ENCODE measurements around the gene SCYL2.

Gene SCYL2

DNA sequence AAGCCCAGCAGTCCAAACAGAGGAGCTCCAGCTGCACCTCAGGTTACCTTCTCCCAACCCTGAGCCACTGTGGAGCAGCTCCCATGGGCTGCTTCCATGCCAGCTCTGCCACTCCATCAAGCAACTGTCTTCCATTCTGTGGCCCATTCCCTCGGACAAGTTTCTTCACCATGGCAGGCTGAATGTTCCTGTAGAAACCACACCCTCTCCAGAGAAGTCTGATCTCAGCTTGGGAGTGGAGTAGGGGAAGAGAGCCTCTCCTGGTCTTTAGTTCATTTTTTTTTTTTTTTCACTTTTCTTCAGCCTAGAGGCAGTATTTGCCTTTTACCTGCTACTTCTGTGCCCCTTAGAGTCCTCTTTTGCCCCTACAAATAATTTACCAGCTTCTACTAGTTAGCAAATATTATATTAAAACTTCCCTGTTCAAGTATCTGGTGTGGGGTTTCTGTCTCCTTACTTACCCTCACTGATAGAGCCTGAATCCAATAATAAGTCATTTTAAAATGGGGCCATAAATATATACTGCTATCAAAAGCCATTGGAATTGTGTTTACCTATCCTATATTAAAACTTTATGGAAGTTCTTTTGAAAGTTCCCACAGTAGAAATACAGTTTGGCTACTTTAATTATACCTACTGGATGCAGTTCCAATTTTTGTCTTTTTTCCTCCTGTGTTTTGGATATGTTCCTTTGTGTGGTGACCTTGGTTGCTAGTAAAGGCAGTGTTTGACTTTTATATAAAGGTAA, 78.2 kb downstream of the SCYL2 start:
- H3K4me3 ChIP-seq (ENCODE audit: low read depth, low read length): no peak overlapping the region
- peaks cover 9% of the 10 kb centered on the region for H3K4me1 ChIP-seq (ENCODE audit: control insufficient read depth, insufficient read depth, low read length)
- no peak overlapping the region for H3K27ac ChIP-seq (ENCODE audit: low read depth, low read length)
- no peaks in the 10 kb centered on the region for H3K9me3 ChIP-seq (ENCODE audit: control insufficient read depth, insufficient read depth, low read length)
- no peaks in the 10 kb centered on the region for H3K36me3 ChIP-seq (ENCODE audit: control insufficient read depth, insufficient read depth, low read length)
- no peaks in the 10 kb centered on the region for H3K27me3 ChIP-seq (ENCODE audit: control insufficient read depth, insufficient read depth, low read length)
- H3K9ac ChIP-seq (ENCODE audit: low read depth, low read length): no peak overlapping the region

GRCh38 chr12:100346660-100347059, 79.7 kb downstream of the SCYL2 start:
- Histone ChIP-seq H3K9ac (ENCODE audit: low read depth, low read length) (no peak overlapping the region), H3K27ac (ENCODE audit: low read depth, low read length) (no peak overlapping the region), H3K4me3 (ENCODE audit: low read depth, low read length) (no peak overlapping the region), H3K36me3 (ENCODE audit: control insufficient read depth, insufficient read depth, low read length) (no peaks in the 10 kb centered on the region), H3K9me3 (ENCODE audit: control insufficient read depth, insufficient read depth, low read length) (no peaks in the 10 kb centered on the region), H3K27me3 (ENCODE audit: control insufficient read depth, insufficient read depth, low read length) (no peaks in the 10 kb centered on the region), H3K4me1 (ENCODE audit: control insufficient read depth, insufficient read depth, low read length) (no peaks in the 10 kb centered on the region)

DNA sequence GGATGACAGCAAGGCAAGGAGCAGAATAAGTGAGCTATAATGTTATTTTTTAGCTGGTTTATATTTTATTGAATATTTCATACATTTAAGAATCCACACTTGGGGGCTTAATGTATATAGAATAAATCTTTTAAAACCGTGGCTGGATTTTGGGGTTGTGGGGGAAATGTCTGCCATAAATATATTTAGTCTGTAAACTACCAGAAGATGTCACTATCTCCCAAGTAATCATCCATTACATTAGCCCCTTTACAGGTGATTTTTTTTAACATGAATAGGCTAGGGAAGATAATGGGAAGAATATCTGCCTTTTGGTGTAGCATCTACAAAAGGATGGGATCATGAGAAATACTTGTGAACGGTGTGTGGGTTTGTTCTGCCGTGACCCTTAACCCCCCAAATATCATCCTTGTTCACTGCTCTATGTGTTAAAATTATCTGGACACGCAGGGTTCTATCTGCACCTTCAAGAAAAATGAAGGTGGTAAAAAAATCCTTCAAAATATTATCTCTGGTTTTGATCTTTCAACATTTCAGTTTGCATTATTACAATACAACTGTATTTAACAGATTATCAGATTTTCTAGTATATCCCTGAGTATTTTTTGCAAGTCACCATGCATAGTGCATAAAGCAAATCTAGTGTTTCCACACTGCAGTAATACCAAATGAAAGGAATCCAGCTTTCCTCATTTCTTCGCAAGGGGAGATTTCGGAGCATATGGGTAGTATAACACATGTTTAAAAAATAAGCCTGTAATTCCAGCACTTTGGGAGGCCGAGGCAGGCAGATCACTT, 81.9 kb downstream of the SCYL2 start:
- Histone ChIP-seq H3K4me3 (ENCODE audit: low read depth, low read length) (no peak overlapping the region), H3K9ac (ENCODE audit: low read depth, low read length) (no peak overlapping the region), H3K4me1 (ENCODE audit: control insufficient read depth, insufficient read depth, low read length) (no peaks in the 10 kb centered on the region), H3K27ac (ENCODE audit: low read depth, low read length) (no peak overlapping the region), H3K27me3 (ENCODE audit: control insufficient read depth, insufficient read depth, low read length) (no peaks in the 10 kb centered on the region), H3K36me3 (ENCODE audit: control insufficient read depth, insufficient read depth, low read length) (no peaks in the 10 kb centered on the region), H3K9me3 (ENCODE audit: control insufficient read depth, insufficient read depth, low read length) (no peaks in the 10 kb centered on the region)

DNA sequence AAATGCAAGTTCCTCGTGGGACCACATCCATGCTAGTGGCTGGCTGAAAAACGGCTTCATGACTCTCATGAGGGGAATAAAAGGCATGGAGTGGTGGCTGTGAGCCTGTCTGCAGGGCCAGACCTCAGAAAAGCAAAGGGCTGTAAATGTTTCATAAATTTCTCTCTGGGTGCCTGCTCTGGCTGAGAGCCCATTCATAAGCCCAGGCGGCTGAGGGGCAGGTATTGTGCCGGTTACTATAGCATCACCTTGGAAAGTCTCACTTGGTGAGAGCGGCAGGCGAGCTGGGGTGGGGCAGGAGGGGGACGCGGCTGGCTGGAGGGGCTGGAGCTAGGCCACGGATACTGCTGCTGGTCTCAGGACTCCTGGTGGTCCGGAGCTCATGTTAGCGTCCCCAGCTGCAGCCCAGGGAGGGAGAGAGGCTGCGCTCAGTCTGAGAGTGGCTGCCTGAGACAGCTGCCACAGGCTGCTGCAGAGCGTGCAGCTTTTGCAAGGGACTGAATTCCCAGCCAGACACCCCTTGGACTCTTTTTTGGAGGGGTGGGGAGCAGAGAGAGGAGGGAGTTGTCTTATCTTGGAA, 89.8 kb downstream of the SCYL2 start, which contains the start of gene SLC17A8:
TSS of gene SLC17A8 (plus strand) at position 431 of the 580 bp plus-strand sequence. CDS start 318 bp downstream, outside the sequence.
- Histone ChIP-seq H3K4me3 (ENCODE audit: low read depth, low read length) (no peak within 1 kb of the TSS), H3K27me3 (ENCODE audit: control insufficient read depth, insufficient read depth, low read length) (no peaks in the 10 kb centered on the region), H3K36me3 (ENCODE audit: control insufficient read depth, insufficient read depth, low read length) (no peaks in the 10 kb centered on the region), H3K9ac (ENCODE audit: low read depth, low read length) (no peak within 1 kb of the TSS), H3K4me1 (ENCODE audit: control insufficient read depth, insufficient read depth, low read length) (peaks cover 15% of the 10 kb centered on the region), H3K9me3 (ENCODE audit: control insufficient read depth, insufficient read depth, low read length) (no peaks in the 10 kb centered on the region), H3K27ac (ENCODE audit: low read depth, low read length) (no peak within 1 kb of the TSS)

- no peak overlapping the region for H3K9ac ChIP-seq (ENCODE audit: low read depth, low read length)
- no peak overlapping the region for H3K4me3 ChIP-seq (ENCODE audit: low read depth, low read length)
- no peaks in the 10 kb centered on the region for H3K9me3 ChIP-seq (ENCODE audit: control insufficient read depth, insufficient read depth, low read length)
- H3K27me3 ChIP-seq (ENCODE audit: control insufficient read depth, insufficient read depth, low read length): no peaks in the 10 kb centered on the region
- no peaks in the 10 kb centered on the region for H3K36me3 ChIP-seq (ENCODE audit: control insufficient read depth, insufficient read depth, low read length)
- peaks cover 15% of the 10 kb centered on the region for H3K4me1 ChIP-seq (ENCODE audit: control insufficient read depth, insufficient read depth, low read length)
- H3K27ac ChIP-seq (ENCODE audit: low read depth, low read length): no peak overlapping the region
These were observed 92.3 kb downstream of the SCYL2 start for GRCh38 chr12:100359248-100359647.

- no peaks in the 10 kb centered on the region for H3K27me3 ChIP-seq (ENCODE audit: control insufficient read depth, insufficient read depth, low read length)
- H3K9ac ChIP-seq (ENCODE audit: low read depth, low read length): no peak overlapping the region
- no peak overlapping the region for H3K27ac ChIP-seq (ENCODE audit: low read depth, low read length)
- no peaks in the 10 kb centered on the region for H3K9me3 ChIP-seq (ENCODE audit: control insufficient read depth, insufficient read depth, low read length)
- H3K4me1 ChIP-seq (ENCODE audit: control insufficient read depth, insufficient read depth, low read length): peaks cover 15% of the 10 kb centered on the region
- H3K36me3 ChIP-seq (ENCODE audit: control insufficient read depth, insufficient read depth, low read length): no peaks in the 10 kb centered on the region
- no peak overlapping the region for H3K4me3 ChIP-seq (ENCODE audit: low read depth, low read length)
These were observed 92.8 kb downstream of the SCYL2 start for GRCh38 chr12:100359822-100360221.

DNA sequence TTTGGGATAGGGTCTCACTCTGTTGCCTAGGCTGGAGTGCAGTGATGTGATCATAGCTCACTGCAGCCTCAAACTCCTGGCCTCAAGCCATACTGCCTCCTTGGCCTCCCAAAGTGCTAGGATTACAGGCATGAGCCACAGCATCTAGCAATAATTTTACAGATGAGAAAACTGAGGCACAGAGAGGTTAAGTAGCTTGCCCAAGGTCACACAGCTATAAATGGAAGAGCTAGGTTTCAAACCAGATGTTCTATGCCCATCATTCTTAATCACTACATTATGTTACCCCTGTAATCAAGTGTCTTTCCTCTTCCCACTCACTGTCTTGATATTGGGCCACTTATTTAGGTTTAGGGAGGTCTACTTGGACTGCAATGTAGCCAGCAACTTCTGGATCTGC, 93.5 kb downstream of the SCYL2 start:
- Histone ChIP-seq H3K36me3 (ENCODE audit: control insufficient read depth, insufficient read depth, low read length) (no peaks in the 10 kb centered on the region), H3K9ac (ENCODE audit: low read depth, low read length) (no peak overlapping the region), H3K4me1 (ENCODE audit: control insufficient read depth, insufficient read depth, low read length) (peaks cover 12% of the 10 kb centered on the region), H3K9me3 (ENCODE audit: control insufficient read depth, insufficient read depth, low read length) (no peaks in the 10 kb centered on the region), H3K27ac (ENCODE audit: low read depth, low read length) (no peak overlapping the region), H3K4me3 (ENCODE audit: low read depth, low read length) (no peak overlapping the region), H3K27me3 (ENCODE audit: control insufficient read depth, insufficient read depth, low read length) (no peaks in the 10 kb centered on the region)

- Histone ChIP-seq H3K4me1 (ENCODE audit: control insufficient read depth, insufficient read depth, low read length) (no peaks in the 10 kb centered on the region; the same call in 1 of the 2 replicates), H3K9ac (ENCODE audit: low read depth, low read length) (no peak overlapping the region), H3K27me3 (ENCODE audit: control insufficient read depth, insufficient read depth, low read length) (no peaks in the 10 kb centered on the region), H3K4me3 (ENCODE audit: low read depth, low read length) (no peak overlapping the region), H3K9me3 (ENCODE audit: control insufficient read depth, insufficient read depth, low read length) (peaks cover 1% of the 10 kb centered on the region; the same call in 1 of the 2 replicates), H3K36me3 (ENCODE audit: control insufficient read depth, insufficient read depth, low read length) (no peaks in the 10 kb centered on the region), H3K27ac (ENCODE audit: low read depth, low read length) (no peak overlapping the region)
These were observed 97.3 kb downstream of the SCYL2 start for GRCh38 chr12:100364324-100364723.

DNA sequence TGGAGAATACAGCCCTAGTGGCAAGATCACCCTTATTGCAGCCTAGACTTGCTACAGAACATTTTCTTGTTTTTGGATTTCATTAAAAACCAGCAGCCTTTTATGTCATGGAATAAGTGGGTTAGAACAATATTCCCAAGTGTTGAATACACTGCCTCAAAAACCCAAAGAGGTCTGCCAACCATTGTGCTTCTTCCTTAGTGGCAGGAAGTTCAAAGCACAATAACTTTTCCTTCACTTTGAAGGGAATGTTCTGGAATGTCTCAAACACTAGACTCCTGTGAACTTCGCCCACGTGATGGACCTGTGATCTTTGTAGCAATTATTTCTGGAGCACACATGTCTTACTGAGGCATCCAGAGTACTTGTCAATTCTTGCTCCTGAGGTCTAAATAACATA, 98.4 kb downstream of the SCYL2 start:
- no peak overlapping the region for H3K9ac ChIP-seq (ENCODE audit: low read depth, low read length)
- H3K4me3 ChIP-seq (ENCODE audit: low read depth, low read length): no peak overlapping the region
- H3K9me3 ChIP-seq (ENCODE audit: control insufficient read depth, insufficient read depth, low read length): peaks cover 5% of the 10 kb centered on the region; the same call in 1 of the 2 replicates
- H3K27ac ChIP-seq (ENCODE audit: low read depth, low read length): no peak overlapping the region
- no peaks in the 10 kb centered on the region for H3K27me3 ChIP-seq (ENCODE audit: control insufficient read depth, insufficient read depth, low read length)
- no peaks in the 10 kb centered on the region for H3K36me3 ChIP-seq (ENCODE audit: control insufficient read depth, insufficient read depth, low read length)
- H3K4me1 ChIP-seq (ENCODE audit: control insufficient read depth, insufficient read depth, low read length): no peaks in the 10 kb centered on the region

DNA sequence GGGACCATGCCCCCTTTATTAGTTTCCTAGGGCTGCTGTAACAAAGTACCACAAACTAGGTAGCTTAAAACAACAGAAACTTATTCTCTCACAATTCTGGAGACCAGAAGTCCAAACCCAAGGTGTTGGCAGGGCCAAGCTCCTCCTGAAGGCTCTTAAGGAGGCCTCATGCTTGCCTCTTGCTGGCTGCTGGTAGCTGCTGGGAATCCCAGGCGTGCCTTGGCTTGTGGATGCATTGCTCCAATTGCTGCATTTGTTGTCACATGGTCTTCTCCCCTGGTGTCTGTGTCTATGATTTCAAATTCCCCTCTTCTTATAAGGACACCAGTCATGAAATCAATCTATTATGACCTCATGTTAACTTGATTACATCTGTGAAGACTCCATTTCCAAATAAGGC, 101.1 kb downstream of the SCYL2 start:
- Histone ChIP-seq H3K4me3 (ENCODE audit: low read depth, low read length) (no peak overlapping the region), H3K27me3 (ENCODE audit: control insufficient read depth, insufficient read depth, low read length) (no peaks in the 10 kb centered on the region)

GRCh38 chr12:100371146-100371545, 104.2 kb downstream of the SCYL2 start:
- Histone ChIP-seq H3K4me1 (ENCODE audit: control insufficient read depth, insufficient read depth, low read length) (peaks cover 38% of the 10 kb centered on the region), H3K27ac (ENCODE audit: low read depth, low read length) (no peak overlapping the region), H3K27me3 (ENCODE audit: control insufficient read depth, insufficient read depth, low read length) (peaks cover 3% of the 10 kb centered on the region; the same call in 1 of the 2 replicates), H3K9ac (ENCODE audit: low read depth, low read length) (no peak overlapping the region), H3K4me3 (ENCODE audit: low read depth, low read length) (no peak overlapping the region), H3K36me3 (ENCODE audit: control insufficient read depth, insufficient read depth, low read length) (no peaks in the 10 kb centered on the region), H3K9me3 (ENCODE audit: control insufficient read depth, insufficient read depth, low read length) (peaks cover 5% of the 10 kb centered on the region; the same call in 1 of the 2 replicates)

More for the DNA sequence above, 101.1 kb downstream of the SCYL2 start:
- Histone ChIP-seq H3K36me3 (ENCODE audit: control insufficient read depth, insufficient read depth, low read length) (no peaks in the 10 kb centered on the region), H3K27ac (ENCODE audit: low read depth, low read length) (no peak overlapping the region), H3K9me3 (ENCODE audit: control insufficient read depth, insufficient read depth, low read length) (peaks cover 5% of the 10 kb centered on the region; the same call in 1 of the 2 replicates), H3K9ac (ENCODE audit: low read depth, low read length) (no peak overlapping the region), H3K4me1 (ENCODE audit: control insufficient read depth, insufficient read depth, low read length) (peaks cover 24% of the 10 kb centered on the region)

Data from HUES48 (cell line).